GM21737 (cell line): Measurements from ENCODE around the gene MRTFA.
"Not testable (repeated sequence)": the region's sequence is repeated elsewhere in the genome, so short reads cannot be mapped to it uniquely, and the experiment has no call there.

Experiments used
- ATAC-seq: cut with Tn5 transposase; IDR thresholded peaks from one replicate; pipeline ENCODE4 v1.9.1; 2021; ENCODE audit warnings: mild to moderate bottlenecking, moderate library complexity; ENCODE audit not compliant: unreplicated experiment

The MRTFA gene

GRCh38 chr22:40636380-40637182 lies at the start of gene MRTFA:
TSS of gene MRTFA (minus strand) at chr22:40636719.
- peak; percentile 93 for ATAC-seq

- ATAC-seq: no peak
Measured at GRCh38 chr22:40685406-40685805, 48.9 kb upstream of the MRTFA start.

GRCh38 chr22:40684728-40685127 lies 48.2 kb upstream of the MRTFA start:
- ATAC-seq: no peak

- ATAC-seq: no peak
Measured at GRCh38 chr22:40681451-40681850, 44.9 kb upstream of the MRTFA start.

GRCh38 chr22:40680819-40681183 lies 44.3 kb upstream of the MRTFA start:
- ATAC-seq: no peak

- no peak for ATAC-seq
Measured at GRCh38 chr22:40679964-40680818, 43.7 kb upstream of the MRTFA start.

GRCh38 chr22:40679249-40679963 lies 42.9 kb upstream of the MRTFA start, which contains the start of gene MCHR1:
TSS of gene MCHR1 (plus strand) at chr22:40679484. CDS start at chr22:40679653, 169 bp downstream.
- ATAC-seq: no peak

- no peak for ATAC-seq
Measured at GRCh38 chr22:40678493-40679248, 42.2 kb upstream of the MRTFA start.

GRCh38 chr22:40676644-40677043 lies 40.1 kb upstream of the MRTFA start:
- ATAC-seq: no peak

GRCh38 chr22:40676166-40676565 lies 39.6 kb upstream of the MRTFA start:
- not testable (repeated sequence) for ATAC-seq

GRCh38 chr22:40674274-40674673 lies 37.8 kb upstream of the MRTFA start:
- no peak for ATAC-seq

- ATAC-seq: no peak
Measured at GRCh38 chr22:40673017-40673416, 36.5 kb upstream of the MRTFA start.

GRCh38 chr22:40671796-40672360 lies 35.4 kb upstream of the MRTFA start:
- ATAC-seq: no peak

- ATAC-seq: no peak
Measured at GRCh38 chr22:40671369-40671768, 34.9 kb upstream of the MRTFA start.

- no peak for ATAC-seq
Measured at GRCh38 chr22:40670058-40670457, 33.5 kb upstream of the MRTFA start.

GRCh38 chr22:40668611-40669411 lies 32.3 kb upstream of the MRTFA start:
- ATAC-seq: no peak

GRCh38 chr22:40666151-40666848 lies 29.8 kb upstream of the MRTFA start:
- ATAC-seq: no peak

- no peak for ATAC-seq
Measured at GRCh38 chr22:40665312-40665711, 28.8 kb upstream of the MRTFA start.

- no peak for ATAC-seq
Measured at GRCh38 chr22:40661671-40662070, 25.2 kb upstream of the MRTFA start.
